ENCODE measurements around the gene CDK3. TPM values are rescaled to one million over a fixed set of nuclear protein-coding genes. Genes with fewer than 3 reads are reported as not detected.
"Not testable (repeated sequence)": the region's sequence is repeated elsewhere in the genome, so short reads cannot be mapped to it uniquely, and the experiment has no call there.

Gene CDK3
- total RNA-seq, 1 donor from 2014 or later: 14.1 TPM

- Mint-ChIP-seq H3K4me1 (peaks cover 13% of the 10 kb centered on the region), H3K27ac (no peak overlapping the region), H3K27me3 (no peaks in the 10 kb centered on the region), H3K9me3 (no peaks in the 10 kb centered on the region), H3K36me3 (ENCODE audit: low read depth) (peaks cover 8% of the 10 kb centered on the region), H3K4me3 (no peak overlapping the region)
- ATAC-seq (ENCODE audit: low read depth): no peak
- POLR2A ChIA-PET: no interaction called here
- intact Hi-C loops (cut with micrococcal nuclease): no loop called here
- CTCF ChIA-PET: interaction anchor here (0.8 kb wide), 1 partner anchor 36 kb away, joined by 3 read pairs; no protein-coding TSS in a partner anchor
- DNase-seq: no peak
- TF ChIP-seq, protein P1, sequence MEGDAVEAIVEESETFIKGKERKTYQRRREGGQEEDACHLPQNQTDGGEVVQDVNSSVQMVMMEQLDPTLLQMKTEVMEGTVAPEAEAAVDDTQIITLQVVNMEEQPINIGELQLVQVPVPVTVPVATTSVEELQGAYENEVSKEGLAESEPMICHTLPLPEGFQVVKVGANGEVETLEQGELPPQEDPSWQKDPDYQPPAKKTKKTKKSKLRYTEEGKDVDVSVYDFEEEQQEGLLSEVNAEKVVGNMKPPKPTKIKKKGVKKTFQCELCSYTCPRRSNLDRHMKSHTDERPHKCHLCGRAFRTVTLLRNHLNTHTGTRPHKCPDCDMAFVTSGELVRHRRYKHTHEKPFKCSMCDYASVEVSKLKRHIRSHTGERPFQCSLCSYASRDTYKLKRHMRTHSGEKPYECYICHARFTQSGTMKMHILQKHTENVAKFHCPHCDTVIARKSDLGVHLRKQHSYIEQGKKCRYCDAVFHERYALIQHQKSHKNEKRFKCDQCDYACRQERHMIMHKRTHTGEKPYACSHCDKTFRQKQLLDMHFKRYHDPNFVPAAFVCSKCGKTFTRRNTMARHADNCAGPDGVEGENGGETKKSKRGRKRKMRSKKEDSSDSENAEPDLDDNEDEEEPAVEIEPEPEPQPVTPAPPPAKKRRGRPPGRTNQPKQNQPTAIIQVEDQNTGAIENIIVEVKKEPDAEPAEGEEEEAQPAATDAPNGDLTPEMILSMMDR (IDR thresholded peaks at IDR 0.05): no peak
Measured at GRCh38 chr17:75965468-75965867, 35.2 kb upstream of the CDK3 start.

DNA sequence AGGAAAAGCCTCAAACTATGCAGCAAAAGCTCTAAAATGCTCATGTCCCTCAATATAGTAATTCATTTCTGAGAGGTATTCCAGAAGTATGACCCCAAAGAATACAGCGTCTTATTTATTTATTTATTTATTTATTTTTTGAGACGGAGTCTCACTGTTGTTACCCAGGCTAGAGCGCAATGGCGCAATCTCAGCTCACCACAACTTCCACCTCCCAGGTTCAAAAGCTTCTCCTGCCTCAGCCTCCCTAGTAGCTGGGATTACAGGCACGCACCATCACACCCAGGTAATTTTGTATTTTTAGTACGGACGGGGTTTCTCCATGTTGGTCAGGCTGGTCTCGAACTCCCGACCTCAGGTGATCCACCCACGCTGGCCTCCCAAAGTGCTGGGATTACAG is 31.6 kb upstream of the CDK3 start:
- POLR2A ChIA-PET: interaction anchor here (0.6 to 0.8 kb wide), 2 partner anchors 77 to 111 kb away, joined by 4 to 8 read pairs; no protein-coding TSS in a partner anchor
- H3K9me3 Mint-ChIP-seq; H3K4me3 Mint-ChIP-seq; H3K4me1 Mint-ChIP-seq; H3K27ac Mint-ChIP-seq; CTCF ChIA-PET; ATAC-seq (ENCODE audit: low read depth); DNase-seq; intact Hi-C loops (cut with micrococcal nuclease); H3K27me3 Mint-ChIP-seq: not testable (repeated sequence)
- peaks cover 19% of the 10 kb centered on the region for H3K36me3 Mint-ChIP-seq (ENCODE audit: low read depth)

GRCh38 chr17:75970011-75970523 is 30.6 kb upstream of the CDK3 start:
- intact Hi-C loops (cut with micrococcal nuclease): no loop called here
- no peak for ATAC-seq (ENCODE audit: low read depth)
- Mint-ChIP-seq H3K4me3 (no peak overlapping the region), H3K36me3 (ENCODE audit: low read depth) (peaks cover 20% of the 10 kb centered on the region), H3K27me3 (no peaks in the 10 kb centered on the region), H3K9me3 (no peaks in the 10 kb centered on the region), H3K27ac (no peak overlapping the region), H3K4me1 (peaks cover 7% of the 10 kb centered on the region)
- CTCF ChIA-PET: no interaction called here
- TF ChIP-seq, protein P1 (IDR thresholded peaks at IDR 0.05): no peak
- POLR2A ChIA-PET: interaction anchor here (0.8 kb wide), 1 partner anchor 76 kb away, joined by 8 read pairs; no protein-coding TSS in a partner anchor
- no peak for DNase-seq

DNA sequence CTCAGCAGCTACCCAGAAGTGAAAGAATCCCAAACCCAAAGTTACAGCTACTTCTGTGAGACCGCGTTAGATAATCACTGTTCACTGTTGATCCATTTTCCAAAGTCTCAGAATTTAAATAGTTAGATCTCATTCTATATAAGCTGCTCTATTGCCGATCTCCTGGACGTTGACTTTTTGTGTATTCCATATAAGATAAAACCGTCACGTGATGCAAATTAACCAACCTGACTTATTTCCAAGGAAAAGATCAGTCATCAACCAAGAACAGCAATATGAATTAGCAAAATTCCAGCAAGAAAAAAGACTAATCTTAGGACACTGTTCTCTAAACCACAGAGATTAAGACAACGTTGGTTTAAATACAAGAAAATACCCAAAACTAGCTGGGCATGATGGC is 30.0 kb upstream of the CDK3 start:
- no peak overlapping the region for H3K27ac Mint-ChIP-seq
- TF ChIP-seq, protein P1 (IDR thresholded peaks at IDR 0.05): no peak
- POLR2A ChIA-PET: interaction anchor here (0.6 kb wide), 1 partner anchor 51 kb away, joined by 3 read pairs; no protein-coding TSS in a partner anchor
- H3K4me3 Mint-ChIP-seq: no peak overlapping the region
- ATAC-seq (ENCODE audit: low read depth) (no peak), DNase-seq (no peak)
- no peaks in the 10 kb centered on the region for H3K9me3 Mint-ChIP-seq
- H3K27me3 Mint-ChIP-seq: no peaks in the 10 kb centered on the region
- peaks cover 21% of the 10 kb centered on the region for H3K36me3 Mint-ChIP-seq (ENCODE audit: low read depth)
- CTCF ChIA-PET: no interaction called here
- intact Hi-C loops (cut with micrococcal nuclease): no loop called here
- peaks cover 8% of the 10 kb centered on the region for H3K4me1 Mint-ChIP-seq

- DNase-seq; H3K4me3 Mint-ChIP-seq; intact Hi-C loops (cut with micrococcal nuclease); H3K9me3 Mint-ChIP-seq; H3K27ac Mint-ChIP-seq; CTCF ChIA-PET; H3K27me3 Mint-ChIP-seq; ATAC-seq (ENCODE audit: low read depth): not testable (repeated sequence)
- Mint-ChIP-seq H3K36me3 (ENCODE audit: low read depth) (peaks cover 29% of the 10 kb centered on the region), H3K4me1 (peaks cover 28% of the 10 kb centered on the region)
- POLR2A ChIA-PET: interaction anchor here (0.9 kb wide), 1 partner anchor 128 kb away, joined by 5 read pairs; the partner anchor contains the start of gene EXOC7
Measured at GRCh38 chr17:75975187-75975586, 25.5 kb upstream of the CDK3 start.

GRCh38 chr17:75975757-75976174 is 24.9 kb upstream of the CDK3 start:
- peaks cover 33% of the 10 kb centered on the region for H3K4me1 Mint-ChIP-seq
- no peak for ATAC-seq (ENCODE audit: low read depth)
- no peaks in the 10 kb centered on the region for H3K9me3 Mint-ChIP-seq
- no peaks in the 10 kb centered on the region for H3K27me3 Mint-ChIP-seq
- TF ChIP-seq, protein P1 (IDR thresholded peaks at IDR 0.05): no peak
- intact Hi-C loops (cut with micrococcal nuclease): no loop called here
- POLR2A ChIA-PET: no interaction called here
- peaks cover 27% of the 10 kb centered on the region for H3K36me3 Mint-ChIP-seq (ENCODE audit: low read depth)
- DNase-seq: no peak
- CTCF ChIA-PET: no interaction called here
- no peak overlapping the region for H3K4me3 Mint-ChIP-seq
- H3K27ac Mint-ChIP-seq: no peak overlapping the region

All from activated B cell treated with CpG ODN at 0.5 μM for 24 hours (primary cell).